K562 (cell line): Measurements from ENCODE around the gene CAMK2D. TPM values are rescaled to one million over a fixed set of nuclear protein-coding genes. Genes with fewer than 3 reads are reported as not detected.

Experiments
- ATAC-seq: fragments of 200-7000 bp; cut with Tn5 transposase; 3 replicates; pipeline ENCODE4 v1.9.1; 2020; ENCODE audit warnings: moderate library complexity
- BruUV-seq: library from RNA; stranded (reverse); fragments of 400-500 nt; replicated peaks from 2 replicates; lab custom pipeline; 2021; lab: Mats Ljungman, UMichigan
- CTCF ChIA-PET: fragments of 300-600 bp; formaldehyde crosslinking; extraction: SDS; loops from one replicate; lab custom pipeline; 2021; ENCODE audit warnings: low intra/inter-chr PET ratio; lab: Yijun Ruan, JAX
- POLR2A ChIA-PET: fragments of 300-600, 350-650 bp; sonication (Branson Sonifier 250); formaldehyde crosslinking; extraction: SDS; loops from one replicate; lab custom pipeline; 2021; ENCODE audit warnings: antibody characterized with exemption, inconsistent platforms; lab: Yijun Ruan, JAX
- DNase-seq, 4 experiments: peaks; one replicate each; pipeline versions ENCODE4 v3.0.0 to v3.0.0-alpha.2; 2011 to 2018; ENCODE audit warnings: low spot score in 3 of 4, mixed read lengths in 3 of 4; ENCODE audit errors: extremely low read depth in 1 of 4
- FAIRE-seq: peaks from 2 replicates; lab custom pipeline; 2011; peaks lifted over from hg19 to GRCh38; lab: Jason Lieb, UNC
- H2AFZ ChIP-seq: 2 replicates; pipeline ENCODE4 v1.6.0; 2011; ENCODE audit warnings: low read depth, low read length, control low read depth, inconsistent platforms
- H3K27ac ChIP-seq: fragments of 200-600 bp; 3 replicates; pipeline ENCODE4 v1.8.0; 2011; ENCODE audit warnings: low read depth, mild to moderate bottlenecking, control low read depth, inconsistent platforms, low read length, moderate library complexity, mixed read lengths; ENCODE audit errors: extremely low read depth
- H3K27me3 ChIP-seq, 2 experiments: fragments of 300-600 bp in 1 of 2; 2 replicates in 1 of 2; 3 replicates in 1 of 2; pipeline versions ENCODE4 v1.6.0 to v1.8.0; 2011; ENCODE audit warnings: inconsistent platforms in 2 of 2, low read length in 2 of 2, mild to moderate bottlenecking in 1 of 2, mixed read lengths in 1 of 2, moderate library complexity in 1 of 2; ENCODE audit not compliant: control insufficient read depth in 2 of 2, insufficient read depth in 2 of 2
- H3K36me3 ChIP-seq: fragments of 300-600 bp; 3 replicates; pipeline ENCODE4 v1.8.0; 2011; ENCODE audit warnings: mild to moderate bottlenecking, low read length, inconsistent platforms; ENCODE audit not compliant: control insufficient read depth, insufficient read depth
- H3K4me1 ChIP-seq, 2 experiments: fragments of 200-600 bp in 1 of 2; replicated peaks in 1 of 2; 2 replicates in 1 of 2; 3 replicates in 1 of 2; pipeline versions ENCODE4 v1.5.1 to v1.8.0; 2011; ENCODE audit warnings: inconsistent platforms in 2 of 2, low read length in 2 of 2, mild to moderate bottlenecking in 1 of 2, mixed read lengths in 1 of 2, moderate library complexity in 1 of 2; ENCODE audit not compliant: control insufficient read depth in 2 of 2, insufficient read depth in 2 of 2
- H3K4me2 ChIP-seq: 2 replicates; pipeline ENCODE4 v1.6.1; 2011; ENCODE audit warnings: low read length, control low read depth, inconsistent platforms, mixed read lengths; ENCODE audit not compliant: insufficient read depth
- H3K4me3 ChIP-seq: fragments of 200-600 bp; sonication (generic), shearing (Covaris generic); 2 replicates; pipeline ENCODE4 v1.5.1; 2016; ENCODE audit warnings: control low read depth, inconsistent platforms
- H3K79me2 ChIP-seq: fragments of 200-600 bp; 3 replicates; pipeline ENCODE4 v1.8.0; 2011; ENCODE audit warnings: low read length, inconsistent platforms; ENCODE audit not compliant: control insufficient read depth, insufficient read depth
- H3K9ac ChIP-seq, 2 experiments: 2 replicates each; pipeline versions ENCODE4 v1.6.0 to v1.6.1; 2011; ENCODE audit warnings: low read depth in 2 of 2, low read length in 2 of 2, control low read depth in 1 of 2, inconsistent platforms in 1 of 2, mild to moderate bottlenecking in 1 of 2, mixed read lengths in 1 of 2; ENCODE audit not compliant: insufficient read depth in 1 of 2
- H3K9me1 ChIP-seq: one replicate; pipeline ENCODE4 v1.6.0; 2011; ENCODE audit warnings: inconsistent platforms, mild to moderate bottlenecking, low read length, moderate library complexity; ENCODE audit not compliant: control insufficient read depth, insufficient read depth
- H3K9me3 ChIP-seq: replicated peaks from 2 replicates; pipeline ENCODE4 v1.5.1; 2011; ENCODE audit warnings: low read depth, low read length, inconsistent platforms; ENCODE audit not compliant: control insufficient read depth, insufficient read depth
- H4K20me1 ChIP-seq: replicated peaks from 2 replicates; pipeline ENCODE4 v1.6.1; 2011; ENCODE audit warnings: low read length, inconsistent platforms, mixed read lengths; ENCODE audit not compliant: control insufficient read depth, insufficient read depth
- ARID2 ChIP-seq: fragments of 450-650 bp; IDR thresholded peaks from 2 replicates; pipeline ENCODE4 v1.6.1; 2017; ENCODE audit warnings: antibody characterized with exemption, mild to moderate bottlenecking
- DMBX1 ChIP-seq: fragments of 250-450 bp; sonication (Bioruptor Pico); IDR thresholded peaks from 2 replicates; pipeline ENCODE4 v1.8.0; 2022; ENCODE audit warnings: inconsistent platforms, mild to moderate bottlenecking, moderate library complexity, borderline replicate concordance
- NFE2 ChIP-seq: IDR thresholded peaks from 2 replicates; pipeline ENCODE4 v1.6.1; 2014; ENCODE audit warnings: antibody characterized with exemption, low read depth
- SMARCE1 ChIP-seq: fragments of 450-650 bp; IDR thresholded peaks from 2 replicates; pipeline ENCODE4 v1.7.1; 2016; ENCODE audit warnings: mild to moderate bottlenecking
- ZBTB26 ChIP-seq: fragments of 450-650 bp; formaldehyde crosslinking; IDR thresholded peaks from 2 replicates; pipeline ENCODE4 v1.4.0; 2022; ENCODE audit warnings: missing genetic modification characterization
- ZBTB5 ChIP-seq: fragments of 450-650 bp; IDR thresholded peaks from 2 replicates; pipeline ENCODE4 v1.6.1; 2017; ENCODE audit warnings: antibody characterized with exemption
- ZMIZ1 ChIP-seq, 2 experiments: fragments of 150-350 bp in 1 of 2; IDR thresholded peaks; 2 replicates each; pipeline ENCODE4 v1.6.1; 2012 to 2016; ENCODE audit warnings: low read depth in 2 of 2, low read length in 2 of 2, mild to moderate bottlenecking in 1 of 2, moderate library complexity in 1 of 2
- ZNF785 ChIP-seq: fragments of 250-450 bp; sonication (Bioruptor Pico); IDR thresholded peaks from 2 replicates; pipeline ENCODE4 v1.4.0; 2020; ENCODE audit warnings: mild to moderate bottlenecking
- WGBS: fragments of 100-300 bp; shearing (Covaris generic); methylation state at CpG from one replicate; pipeline ENCODE4 v1.1.6; 2016; ENCODE audit warnings: low coverage, mixed read lengths; ENCODE audit not compliant: insufficient coverage; ENCODE audit errors: missing lambda C conversion rate; 5-methylcytosine and 5-hydroxymethylcytosine counted together
- in situ Hi-C: fragments of 300-500 bp; cut with MboI; formaldehyde crosslinking; loops from 4 replicates; pipeline ENCODE4 v1.15.0; 2018; ENCODE audit warnings: inconsistent platforms, mixed read lengths
- intact Hi-C: fragments of 100-400 bp; cut with micrococcal nuclease; formaldehyde crosslinking; loops from 2 replicates; pipeline ENCODE4 v1.14.2; 2022
- polyA plus RNA-seq, 8 experiments: library from polyadenylated mRNA; depleted of rRNA in 4 of 8; stranded (reverse) in 5 of 8; unstranded in 3 of 8; fragments of >200 nt; fragmentation: Nextera tagmentation in 2 of 8; fragmentation: Illumina TruSeq in 1 of 8; extraction: Ambion mirVana in 2 of 8; extraction: Trizol in 1 of 8; gene quantifications; 2 replicates each; pipeline versions ENCODE4 v1.2.1 to v1.2.3, GENCODE V29; 2011 to 2014; ENCODE audit warnings: inconsistent platforms in 1 of 8, missing spikeins in 1 of 8
- total RNA-seq, 7 experiments: library from RNA; depleted of rRNA in 6 of 7; stranded (reverse); fragments of >200 nt in 6 of 7; fragmentation: Illumina TruSeq in 2 of 7; extraction: Trizol in 2 of 7; gene quantifications; 2 replicates each; pipeline versions ENCODE4 v1.2.1 to v1.2.3, GENCODE V29; 2011 to 2021; ENCODE audit warnings: low replicate concordance in 1 of 7

The CAMK2D gene
- total and polyA plus RNA-seq, 9 of the 15 experiments (the other 6 are each of a cell fraction or from before 2014, with no cell fraction given), result 0.01 to 0.33 (median 0.04) TPM; not detected in 2

GRCh38 chr4:113718252-113718651 is 43.3 kb downstream of the CAMK2D start:
- no peak overlapping the region for H3K4me3 ChIP-seq
- no peak for FAIRE-seq
- no peak overlapping the region for H3K9ac ChIP-seq
- H3K9me3 ChIP-seq, result no peaks in the 10 kb centered on the region
- no TSS peak for BruUV-seq
- CTCF ChIA-PET, result no interaction called here
- 0% methylated on average over 1 of the region's 1 CpG for WGBS
- TF ChIP-seq ARID2, result no peak
- no peaks in the 10 kb centered on the region for H3K4me1 ChIP-seq
- no peaks in the 10 kb centered on the region for H3K36me3 ChIP-seq
- no peak for DNase-seq
- no peak overlapping the region for H3K4me2 ChIP-seq
- H2AFZ ChIP-seq, result no peak overlapping the region
- POLR2A ChIA-PET, result no interaction called here
- H3K9me1 ChIP-seq, result no peaks in the 10 kb centered on the region
- H3K27ac ChIP-seq, result no peak overlapping the region
- no peak for ATAC-seq
- in situ Hi-C loops, result no loop called here
- no peaks in the 10 kb centered on the region for H4K20me1 ChIP-seq
- H3K79me2 ChIP-seq, result no peaks in the 10 kb centered on the region
- intact Hi-C loops, result no loop called here
- H3K27me3 ChIP-seq, result no peaks in the 10 kb centered on the region

- no peak for FAIRE-seq
- DNase-seq, result no peak
- CTCF ChIA-PET, result no interaction called here
- no peak overlapping the region for H3K4me3 ChIP-seq
- H3K9me3 ChIP-seq, result no peaks in the 10 kb centered on the region
- no peak overlapping the region for H2AFZ ChIP-seq
- H3K4me2 ChIP-seq, result no peak overlapping the region
- H3K79me2 ChIP-seq, result no peaks in the 10 kb centered on the region
- no peaks in the 10 kb centered on the region for H3K27me3 ChIP-seq
- in situ Hi-C loops (no loop called here), intact Hi-C loops (no loop called here)
- no peak overlapping the region for H3K9ac ChIP-seq
- no peaks in the 10 kb centered on the region for H3K4me1 ChIP-seq
- no peaks in the 10 kb centered on the region for H3K9me1 ChIP-seq
- no peak for ATAC-seq
- 0% methylated on average over 1 of the region's 1 CpG for WGBS
- no peaks in the 10 kb centered on the region for H3K36me3 ChIP-seq
- POLR2A ChIA-PET, result no interaction called here
- no peaks in the 10 kb centered on the region for H4K20me1 ChIP-seq
- BruUV-seq, result no TSS peak
- no peak overlapping the region for H3K27ac ChIP-seq
- TF ChIP-seq ZBTB26 (CRISPR knock-in tag), result no peak
- no peak for TF ChIP-seq ZNF785
- no peak for TF ChIP-seq NFE2
- TF ChIP-seq ZBTB5, result no peak
- no peak for TF ChIP-seq SMARCE1
- TF ChIP-seq DMBX1, result no peak
- TF ChIP-seq ZMIZ1 (IDR thresholded peaks at IDR 0.05; ENCODE audit: low read depth in 2 of 2, low read length in 2 of 2), result no peak
Measured at GRCh38 chr4:113711883-113712662, 49.5 kb downstream of the CAMK2D start.
